WTC11 (cell line): Measurements from ENCODE around the gene PAMR1. TPM values are rescaled to one million over a fixed set of nuclear protein-coding genes. Genes with fewer than 3 reads are reported as not detected.

Source experiments
- ATAC-seq: fragments of 200-7000 bp; cut with Tn5 transposase; 2 replicates; pipeline ENCODE4 v1.10.0; 2021; ENCODE audit warnings: mild to moderate bottlenecking, moderate library complexity
- CTCF ChIA-PET: fragments of 300-600 bp; sonication (Branson Sonifier 250); formaldehyde crosslinking; loops from one replicate; lab custom pipeline; 2021; ENCODE audit warnings: antibody characterized with exemption; lab: Charles Lee
- POLR2A ChIA-PET: fragments of 350-600 bp; sonication (Branson Sonifier 250); formaldehyde crosslinking; loops from one replicate; lab custom pipeline; 2021; ENCODE audit warnings: antibody characterized with exemption; lab: Charles Lee
- DNase-seq: peaks from one replicate; pipeline ENCODE4 v3.0.0; 2021; ENCODE audit warnings: low spot score
- H3K27ac Mint-ChIP-seq: 2 replicates; pipeline ENCODE4 v1.8.0; 2021; ENCODE audit warnings: mixed read lengths
- H3K27me3 Mint-ChIP-seq: 2 replicates; pipeline ENCODE4 v1.8.0; 2021; ENCODE audit warnings: low read depth, mild to moderate bottlenecking, moderate library complexity, mixed read lengths
- H3K36me3 Mint-ChIP-seq: 2 replicates; pipeline ENCODE4 v1.8.0; 2021; ENCODE audit warnings: mixed read lengths
- H3K4me1 Mint-ChIP-seq: 2 replicates; pipeline ENCODE4 v1.8.0; 2022; ENCODE audit warnings: mixed read lengths
- H3K4me3 Mint-ChIP-seq: 2 replicates; pipeline ENCODE4 v1.8.0; 2021; ENCODE audit warnings: mild to moderate bottlenecking, moderate library complexity, mixed read lengths
- H3K9me3 Mint-ChIP-seq: 2 replicates; pipeline ENCODE4 v1.8.0; 2021; ENCODE audit warnings: mixed read lengths
- AFF4 ChIP-seq: sonication (generic); formaldehyde crosslinking; IDR thresholded peaks from 2 replicates; pipeline ENCODE4 v1.8.1; 2023; ENCODE audit warnings: mild to moderate bottlenecking, missing genetic modification reagents, borderline replicate concordance
- AR ChIP-seq: fragments of 250-450 bp; sonication (Bioruptor Pico); IDR thresholded peaks from 2 replicates; pipeline ENCODE4 v1.9.0; 2021; ENCODE audit warnings: mild to moderate bottlenecking
- ATF3 ChIP-seq: sonication (generic); formaldehyde crosslinking; conservative IDR thresholded peaks from 2 replicates; pipeline ENCODE4 v1.8.1; 2022; ENCODE audit warnings: mild to moderate bottlenecking, missing genetic modification reagents
- CTCF ChIP-seq: fragments of 200-600 bp; IDR thresholded peaks from 2 replicates; pipeline ENCODE4 v1.8.0; 2022; ENCODE audit warnings: antibody characterized with exemption
- GTF2I ChIP-seq: fragments of 250-450 bp; sonication (Bioruptor Pico); conservative IDR thresholded peaks from 2 replicates; pipeline ENCODE4 v1.4.0; 2021; ENCODE audit warnings: mild to moderate bottlenecking
- JAZF1 ChIP-seq: fragments of 250-450 bp; sonication (Bioruptor Pico); IDR thresholded peaks from 2 replicates; pipeline ENCODE4 v1.9.0; 2021; ENCODE audit warnings: moderate library complexity, mild to moderate bottlenecking, inconsistent platforms
- JUN ChIP-seq: sonication (generic); formaldehyde crosslinking; IDR thresholded peaks from 2 replicates; pipeline ENCODE4 v1.8.0; 2023; ENCODE audit warnings: mild to moderate bottlenecking, missing genetic modification reagents
- MAX ChIP-seq: sonication (generic); formaldehyde crosslinking; IDR thresholded peaks from 2 replicates; pipeline ENCODE4 v1.8.0; 2022; ENCODE audit warnings: mild to moderate bottlenecking, missing genetic modification reagents
- NR3C1 ChIP-seq: sonication (generic); formaldehyde crosslinking; conservative IDR thresholded peaks from 2 replicates; pipeline ENCODE4 v1.8.1; 2023; ENCODE audit warnings: low read depth, mild to moderate bottlenecking, missing genetic modification reagents
- SP1 ChIP-seq: sonication (generic); formaldehyde crosslinking; conservative IDR thresholded peaks from 2 replicates; pipeline ENCODE4 v1.8.1; 2022; ENCODE audit warnings: missing genetic modification reagents
- ZBTB43 ChIP-seq: sonication (generic); formaldehyde crosslinking; IDR thresholded peaks from 2 replicates; pipeline ENCODE4 v1.8.1; 2023; ENCODE audit warnings: mild to moderate bottlenecking, missing genetic modification reagents
- total RNA-seq: library from RNA; stranded (reverse); gene quantifications from 3 replicates; pipeline ENCODE4 v1.2.3, GENCODE V29; 2021

PAMR1 gene
- total RNA-seq, 1 experiment from 2014 or later: 3.2 TPM

- POLR2A ChIA-PET: interaction anchor here (0.6 kb wide), 1 partner anchor 79 kb away, joined by 4 read pairs; no protein-coding TSS in a partner anchor
- H3K27ac Mint-ChIP-seq: no peak overlapping the region
Observed at GRCh38 chr11:35487532-35488078, 37.8 kb downstream of the PAMR1 start.

GRCh38 chr11:35486934-35487333, 38.5 kb downstream of the PAMR1 start:
- POLR2A ChIA-PET: no interaction called here
- TF ChIP-seq AFF4 (no peak), NR3C1 (CRISPR knock-in tag) (no peak), JUN (no peak), AR (CRISPR knock-in tag) (no peak), SP1 (CRISPR knock-in tag) (no peak), ATF3 (CRISPR knock-in tag) (no peak), JAZF1 (no peak), ZBTB43 (CRISPR knock-in tag) (no peak), MAX (CRISPR knock-in tag) (no peak)

More at GRCh38 chr11:35487532-35488078, 37.8 kb downstream of the PAMR1 start:
- Mint-ChIP-seq H3K36me3 (peaks cover 13% of the 10 kb centered on the region), H3K4me1 (no peaks in the 10 kb centered on the region), H3K27me3 (peaks cover 12% of the 10 kb centered on the region; the same call in 1 of the 2 replicates), H3K4me3 (no peak overlapping the region), H3K9me3 (peaks cover 16% of the 10 kb centered on the region)
- ATAC-seq (peak; percentile 66), DNase-seq (peak; percentile 80)
- TF ChIP-seq GTF2I (CRISPR knock-in tag): peak; percentile 95
- no peak for TF ChIP-seq AFF4
- peak; percentile 52 for TF ChIP-seq CTCF
- CTCF ChIA-PET: interaction anchor here (0.6 to 2.9 kb wide), 22 partner anchors 9 to 778 kb away, joined by 3 to 41 read pairs (median 4); partner anchors contain the start of genes PAMR1 and SLC1A2

More at GRCh38 chr11:35486934-35487333, 38.5 kb downstream of the PAMR1 start:
- no peak overlapping the region for H3K27ac Mint-ChIP-seq
- DNase-seq (no peak), ATAC-seq (no peak)
- H3K4me1 Mint-ChIP-seq: no peaks in the 10 kb centered on the region
- H3K9me3 Mint-ChIP-seq: peaks cover 22% of the 10 kb centered on the region
- peaks cover 12% of the 10 kb centered on the region; the same call in 1 of the 2 replicates for H3K27me3 Mint-ChIP-seq
- H3K4me3 Mint-ChIP-seq: no peak overlapping the region
- CTCF ChIA-PET: interaction anchor here (1.0 to 2.9 kb wide), 8 partner anchors 12 to 779 kb away, joined by 3 to 41 read pairs (median 9); partner anchors contain the start of genes PAMR1 and SLC1A2
- H3K36me3 Mint-ChIP-seq: peaks cover 20% of the 10 kb centered on the region
